IMR-90 (cell line): ENCODE data around the gene AIRE.

Experiments
- BHLHE40 ChIP-seq: fragments of 150-350 bp; IDR thresholded peaks from 2 replicates; pipeline ENCODE4 v1.6.1; 2016; ENCODE audit warnings: mild to moderate bottlenecking, low read depth, low read length
- POLR2A ChIP-seq: IDR thresholded peaks from 2 replicates; pipeline ENCODE4 v1.6.1; 2012; ENCODE audit warnings: mild to moderate bottlenecking, low read depth, low read length

GRCh38 chr21:44315691-44316203, 30.1 kb downstream of the AIRE start:
- TF ChIP-seq BHLHE40: no peak
- TF ChIP-seq POLR2A: no peak
